ENCODE measurements around the gene AACS. TPM values are rescaled to one million over a fixed set of nuclear protein-coding genes. Genes with fewer than 3 reads are reported as not detected.
"Not testable (repeated sequence)": the region's sequence is repeated elsewhere in the genome, so short reads cannot be mapped to it uniquely, and the experiment has no call there.

Gene AACS
- total RNA-seq, 1 experiment from 2014 or later: 46.8 TPM

DNA sequence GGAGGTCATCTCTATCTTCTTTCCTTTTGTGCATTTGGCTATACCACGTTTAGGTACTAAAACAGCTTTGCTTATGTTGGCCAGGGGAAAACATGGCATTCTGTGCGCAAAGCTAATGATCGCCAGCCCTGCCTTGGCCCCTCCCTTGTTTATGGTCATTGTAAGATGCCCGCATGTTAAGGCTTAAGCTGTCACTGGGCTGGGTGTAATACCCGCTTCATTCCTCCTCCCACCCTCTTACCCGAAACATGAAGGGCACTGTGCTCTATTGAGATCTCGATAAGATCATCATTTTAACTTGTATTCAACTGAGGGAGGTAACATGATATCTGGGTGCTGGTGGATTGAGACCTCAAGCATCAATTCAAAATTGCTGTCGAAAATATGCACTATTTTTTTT is 37.1 kb upstream of the AACS start:
- H2AFZ ChIP-seq: no peak overlapping the region
- no peak for DNase-seq
- intact Hi-C loops (cut with micrococcal nuclease; ENCODE audit: unreplicated experiment): no loop called here
- H3K9me3 ChIP-seq (ENCODE audit: insufficient read depth, low read depth): no peaks in the 10 kb centered on the region
- CTCF ChIA-PET: interaction anchor here (0.6 kb wide), 1 partner anchor 51 kb away, joined by 9 read pairs; no protein-coding TSS in a partner anchor
- no peaks in the 10 kb centered on the region for H3K79me2 ChIP-seq (ENCODE audit: low read depth)
- TF ChIP-seq, protein P1, sequence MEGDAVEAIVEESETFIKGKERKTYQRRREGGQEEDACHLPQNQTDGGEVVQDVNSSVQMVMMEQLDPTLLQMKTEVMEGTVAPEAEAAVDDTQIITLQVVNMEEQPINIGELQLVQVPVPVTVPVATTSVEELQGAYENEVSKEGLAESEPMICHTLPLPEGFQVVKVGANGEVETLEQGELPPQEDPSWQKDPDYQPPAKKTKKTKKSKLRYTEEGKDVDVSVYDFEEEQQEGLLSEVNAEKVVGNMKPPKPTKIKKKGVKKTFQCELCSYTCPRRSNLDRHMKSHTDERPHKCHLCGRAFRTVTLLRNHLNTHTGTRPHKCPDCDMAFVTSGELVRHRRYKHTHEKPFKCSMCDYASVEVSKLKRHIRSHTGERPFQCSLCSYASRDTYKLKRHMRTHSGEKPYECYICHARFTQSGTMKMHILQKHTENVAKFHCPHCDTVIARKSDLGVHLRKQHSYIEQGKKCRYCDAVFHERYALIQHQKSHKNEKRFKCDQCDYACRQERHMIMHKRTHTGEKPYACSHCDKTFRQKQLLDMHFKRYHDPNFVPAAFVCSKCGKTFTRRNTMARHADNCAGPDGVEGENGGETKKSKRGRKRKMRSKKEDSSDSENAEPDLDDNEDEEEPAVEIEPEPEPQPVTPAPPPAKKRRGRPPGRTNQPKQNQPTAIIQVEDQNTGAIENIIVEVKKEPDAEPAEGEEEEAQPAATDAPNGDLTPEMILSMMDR (conservative IDR thresholded peaks at IDR 0.05): no peak
- no peak for TF ChIP-seq EZH2 (IDR thresholded peaks at IDR 0.05; ENCODE audit: low read depth)
- BruUV-seq (replicated peaks): no TSS peak
- no peak overlapping the region for H3K4me3 ChIP-seq
- H4K20me1 ChIP-seq (ENCODE audit: insufficient read depth): no peaks in the 10 kb centered on the region
- no peaks in the 10 kb centered on the region for H3K27me3 ChIP-seq (ENCODE audit: insufficient read depth, low read depth)
- no peak overlapping the region for H3K27ac ChIP-seq
- no peaks in the 10 kb centered on the region for H3K9me2 ChIP-seq (ENCODE audit: insufficient read depth)
- no peaks in the 10 kb centered on the region for H3K36me3 ChIP-seq (ENCODE audit: low read depth)
- POLR2A ChIA-PET (ENCODE audit: unreplicated experiment): no interaction called here
- H3K4me1 ChIP-seq (replicated peaks; ENCODE audit: insufficient read depth): no peaks in the 10 kb centered on the region
- no peaks in the 10 kb centered on the region for H3F3A ChIP-seq (ENCODE audit: insufficient read depth, low read depth)
- H3K4me2 ChIP-seq: no peak overlapping the region

GRCh38 chr12:125029761-125030358 is 35.4 kb upstream of the AACS start:
- no peaks in the 10 kb centered on the region for H4K20me1 ChIP-seq (ENCODE audit: insufficient read depth)
- BruUV-seq (replicated peaks): no TSS peak
- H3F3A ChIP-seq (ENCODE audit: insufficient read depth, low read depth): no peaks in the 10 kb centered on the region
- CTCF ChIA-PET: no interaction called here
- no peak for TF ChIP-seq EZH2 (IDR thresholded peaks at IDR 0.05; ENCODE audit: low read depth)
- TF ChIP-seq, protein P1 (conservative IDR thresholded peaks at IDR 0.05): no peak
- H3K27me3 ChIP-seq (ENCODE audit: insufficient read depth, low read depth): no peaks in the 10 kb centered on the region
- POLR2A ChIA-PET (ENCODE audit: unreplicated experiment): no interaction called here
- H3K4me1 ChIP-seq (replicated peaks; ENCODE audit: insufficient read depth): no peaks in the 10 kb centered on the region
- H3K27ac ChIP-seq: no peak overlapping the region
- intact Hi-C loops (cut with micrococcal nuclease; ENCODE audit: unreplicated experiment): no loop called here
- H2AFZ ChIP-seq: no peak overlapping the region
- DNase-seq: no peak
- no peak overlapping the region for H3K4me3 ChIP-seq
- no peak overlapping the region for H3K4me2 ChIP-seq
- no peaks in the 10 kb centered on the region for H3K36me3 ChIP-seq (ENCODE audit: low read depth)
- H3K79me2 ChIP-seq (ENCODE audit: low read depth): no peaks in the 10 kb centered on the region
- H3K9me2 ChIP-seq (ENCODE audit: insufficient read depth): no peaks in the 10 kb centered on the region
- H3K9me3 ChIP-seq (ENCODE audit: insufficient read depth, low read depth): no peaks in the 10 kb centered on the region

DNA sequence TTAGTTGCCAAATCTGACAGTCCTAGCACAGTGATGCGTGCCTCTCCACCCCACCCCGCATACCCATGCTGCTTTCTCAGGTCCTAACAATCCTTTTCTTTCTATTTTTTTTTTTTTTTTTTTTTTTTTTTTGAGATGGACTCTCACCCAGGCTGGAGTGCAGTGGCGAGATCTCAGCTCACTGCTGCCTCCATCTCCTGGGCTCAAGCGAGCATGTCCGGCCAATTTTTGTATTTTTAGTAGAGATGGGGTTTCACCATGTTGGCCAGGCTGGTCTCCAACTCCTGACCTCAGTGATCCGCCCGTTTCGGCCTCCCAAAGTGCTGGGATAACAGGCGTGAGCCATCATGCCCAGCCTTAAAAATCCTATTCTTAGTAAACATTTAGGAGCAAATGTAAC is 33.8 kb upstream of the AACS start:
- H3K27me3 ChIP-seq (ENCODE audit: insufficient read depth, low read depth); H3F3A ChIP-seq (ENCODE audit: insufficient read depth, low read depth); POLR2A ChIA-PET (ENCODE audit: unreplicated experiment); H3K4me1 ChIP-seq (replicated peaks; ENCODE audit: insufficient read depth); H3K4me2 ChIP-seq; H3K9me3 ChIP-seq (ENCODE audit: insufficient read depth, low read depth); H3K79me2 ChIP-seq (ENCODE audit: low read depth); H3K9me2 ChIP-seq (ENCODE audit: insufficient read depth); H3K36me3 ChIP-seq (ENCODE audit: low read depth); BruUV-seq (replicated peaks); H4K20me1 ChIP-seq (ENCODE audit: insufficient read depth); H3K27ac ChIP-seq; H3K4me3 ChIP-seq; DNase-seq; H2AFZ ChIP-seq: not testable (repeated sequence)
- CTCF ChIA-PET: interaction anchor here (0.7 kb wide), 1 partner anchor 161 kb away, joined by 4 read pairs; no protein-coding TSS in a partner anchor
- intact Hi-C loops (cut with micrococcal nuclease; ENCODE audit: unreplicated experiment): loop anchor here (1.0 kb wide), 1 partner anchor 17 kb away; no protein-coding TSS in a partner anchor
